A673 (cell line): ENCODE measurements around the gene SNX30.

Source experiments
- CTCF ChIP-seq: fragments of 300-800, 200-600 bp; sonication (generic); conservative IDR thresholded peaks from 2 replicates; pipeline ENCODE4 v1.5.1; 2017; ENCODE audit warnings: low read depth, mild to moderate bottlenecking, antibody characterized with exemption, low read length, moderate library complexity, mixed read lengths
- EZH2 ChIP-seq: fragments of 200-600 bp; sonication (generic); IDR thresholded peaks from 2 replicates; pipeline ENCODE4 v1.6.1; 2017; ENCODE audit warnings: borderline replicate concordance, low read depth, mild to moderate bottlenecking, mixed read lengths, antibody characterized with exemption, low read length; ENCODE audit not compliant: poor library complexity, severe bottlenecking

- TF ChIP-seq CTCF (no peak), EZH2 (no peak)
Measured at GRCh38 chr9:112782218-112782617, 31.7 kb downstream of the SNX30 start.
